Tibial artery (tissue), 4 donors: ENCODE data around the gene NOL8.

Experiments used
- DNase-seq, 2 donors: peaks; one replicate each; pipeline ENCODE4 v3.0.0-alpha.2; 2019
- H3K27ac ChIP-seq, 2 donors: fragments of 200-600 bp; sonication (generic) in 1 of 2; 1 replicate in 1 of 2; 2 replicates in 1 of 2; pipeline ENCODE4 v1.5.1; 2018 to 2019; ENCODE audit warnings: mild to moderate bottlenecking in 1 of 2
- H3K27me3 ChIP-seq, 2 donors: fragments of 200-600 bp; sonication (generic) in 1 of 2; one replicate each; pipeline versions ENCODE4 v1.5.1 to v1.6.0; 2016 to 2019
- H3K36me3 ChIP-seq, 3 donors: fragments of 200-600 bp; sonication (generic) in 2 of 3; one replicate each; pipeline ENCODE4 v1.5.1; 2016 to 2019; ENCODE audit warnings: mild to moderate bottlenecking in 2 of 3
- H3K4me1 ChIP-seq, 4 donors: fragments of 200-600 bp; sonication (generic) in 2 of 4; 1 replicate in 3 of 4; 2 replicates in 1 of 4; pipeline ENCODE4 v1.5.1; 2016 to 2019
- H3K4me3 ChIP-seq, 2 donors: fragments of 200-600 bp; sonication (generic) in 1 of 2; 1 replicate in 1 of 2; 2 replicates in 1 of 2; pipeline ENCODE4 v1.5.1; 2018 to 2019; ENCODE audit warnings: mild to moderate bottlenecking in 2 of 2
- H3K9me3 ChIP-seq, 3 donors: fragments of 200-600 bp; sonication (generic) in 1 of 3; one replicate each; pipeline ENCODE4 v1.5.1; 2016 to 2019
- intact Hi-C: fragments of 100-400 bp; cut with DNase I; formaldehyde crosslinking; loops from one replicate; pipeline ENCODE4 v1.15.0; 2023; ENCODE audit warnings: low total_unique reads
- TF ChIP-seq, protein P1 (sequence below), 2 experiments: fragments of 200-600 bp in 1 of 2; fragments of 450-650 bp in 1 of 2; IDR thresholded peaks; one replicate each; pipeline ENCODE4 v1.5.1; 2017 to 2019; ENCODE audit warnings: antibody characterized with exemption in 2 of 2, mild to moderate bottlenecking in 1 of 2, moderate library complexity in 1 of 2

NOL8 gene

DNA sequence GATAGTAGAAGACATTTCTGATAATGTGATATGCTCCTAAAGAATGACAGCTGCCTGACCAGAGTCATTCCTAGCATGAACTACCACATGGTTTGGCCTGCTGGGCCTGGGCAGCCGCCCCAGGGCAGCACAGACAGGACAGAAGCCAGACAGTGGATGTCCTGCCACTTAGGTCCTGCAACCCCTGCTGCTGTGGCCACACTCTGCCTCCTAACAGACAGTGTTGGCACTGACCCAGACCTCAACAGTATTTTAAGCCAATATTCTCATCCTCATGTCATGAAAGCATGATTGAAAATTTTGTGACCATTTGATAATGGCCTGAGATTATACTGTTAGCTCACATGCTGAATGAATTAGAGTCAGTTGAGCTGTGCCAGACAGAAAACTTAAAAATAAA is 16.4 kb upstream of the NOL8 start:
- peak overlapping the region; percentile 54 to 66 for H3K27ac ChIP-seq
- no peaks in the 10 kb centered on the region for H3K9me3 ChIP-seq
- TF ChIP-seq, protein P1, sequence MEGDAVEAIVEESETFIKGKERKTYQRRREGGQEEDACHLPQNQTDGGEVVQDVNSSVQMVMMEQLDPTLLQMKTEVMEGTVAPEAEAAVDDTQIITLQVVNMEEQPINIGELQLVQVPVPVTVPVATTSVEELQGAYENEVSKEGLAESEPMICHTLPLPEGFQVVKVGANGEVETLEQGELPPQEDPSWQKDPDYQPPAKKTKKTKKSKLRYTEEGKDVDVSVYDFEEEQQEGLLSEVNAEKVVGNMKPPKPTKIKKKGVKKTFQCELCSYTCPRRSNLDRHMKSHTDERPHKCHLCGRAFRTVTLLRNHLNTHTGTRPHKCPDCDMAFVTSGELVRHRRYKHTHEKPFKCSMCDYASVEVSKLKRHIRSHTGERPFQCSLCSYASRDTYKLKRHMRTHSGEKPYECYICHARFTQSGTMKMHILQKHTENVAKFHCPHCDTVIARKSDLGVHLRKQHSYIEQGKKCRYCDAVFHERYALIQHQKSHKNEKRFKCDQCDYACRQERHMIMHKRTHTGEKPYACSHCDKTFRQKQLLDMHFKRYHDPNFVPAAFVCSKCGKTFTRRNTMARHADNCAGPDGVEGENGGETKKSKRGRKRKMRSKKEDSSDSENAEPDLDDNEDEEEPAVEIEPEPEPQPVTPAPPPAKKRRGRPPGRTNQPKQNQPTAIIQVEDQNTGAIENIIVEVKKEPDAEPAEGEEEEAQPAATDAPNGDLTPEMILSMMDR (IDR thresholded peaks at IDR 0.05) = no peak
- peaks cover 0 to 14% (median 3%) of the 10 kb centered on the region in 4 donors for H3K4me1 ChIP-seq
- intact Hi-C loops = loop anchor here (2.0 to 5.0 kb wide), 2 partner anchors 96 to 293 kb away; no protein-coding TSS in a partner anchor
- no peak for DNase-seq
- H3K27me3 ChIP-seq = no peaks in the 10 kb centered on the region
- H3K36me3 ChIP-seq = peaks cover 0 to 9% (median 0%) of the 10 kb centered on the region in 3 donors
- H3K4me3 ChIP-seq = no peak overlapping the region

GRCh38 chr9:92333282-92333634 is 8.1 kb upstream of the NOL8 start:
- Histone ChIP-seq H3K27ac (no peak overlapping the region), H3K9me3 (no peaks in the 10 kb centered on the region), H3K36me3 (peaks cover 0 to 2% (median 0%) of the 10 kb centered on the region in 3 donors), H3K27me3 (no peaks in the 10 kb centered on the region), H3K4me3 (no peak overlapping the region), H3K4me1 (peaks cover 0 to 3% (median 0%) of the 10 kb centered on the region in 4 donors)
- TF ChIP-seq, protein P1 (IDR thresholded peaks at IDR 0.05) = no peak
- intact Hi-C loops = loop anchor here (2.0 kb wide), 1 partner anchor 292 kb away; no protein-coding TSS in a partner anchor
- no peak for DNase-seq

GRCh38 chr9:92332577-92333281 is 7.6 kb upstream of the NOL8 start:
- no peaks in the 10 kb centered on the region for H3K27me3 ChIP-seq
- intact Hi-C loops = loop anchor here (2.0 kb wide), 1 partner anchor 292 kb away; no protein-coding TSS in a partner anchor
- DNase-seq = no peak
- H3K9me3 ChIP-seq = no peaks in the 10 kb centered on the region
- H3K36me3 ChIP-seq = no peaks in the 10 kb centered on the region
- peaks cover 0 to 3% (median 0%) of the 10 kb centered on the region in 4 donors for H3K4me1 ChIP-seq
- TF ChIP-seq, protein P1 (IDR thresholded peaks at IDR 0.05) = no peak
- no peak overlapping the region for H3K4me3 ChIP-seq
- H3K27ac ChIP-seq = no peak overlapping the region

DNA sequence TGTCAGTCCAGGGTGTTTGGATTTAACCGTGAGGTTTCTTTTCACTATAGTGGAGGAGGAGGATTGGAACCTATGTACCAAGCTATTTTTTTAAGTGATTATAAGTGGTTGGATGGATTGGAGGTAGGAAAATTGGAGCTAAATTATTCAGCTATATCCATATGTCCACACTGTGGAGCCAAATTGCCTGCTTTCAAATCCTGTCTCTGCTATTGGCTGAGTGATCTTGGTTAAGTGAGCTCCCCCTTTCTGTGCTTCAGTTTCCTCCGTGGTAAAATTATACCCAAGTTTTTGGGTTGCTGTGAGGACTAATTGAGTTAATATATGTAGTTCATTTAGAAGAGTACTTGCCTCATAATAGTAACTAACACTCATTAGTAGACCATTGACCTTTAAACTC is 3.1 kb upstream of the NOL8 start:
- TF ChIP-seq, protein P1 (IDR thresholded peaks at IDR 0.05) = no peak
- Histone ChIP-seq H3K4me3 (no peak overlapping the region), H3K4me1 (peaks cover 0 to 22% (median 18%) of the 10 kb centered on the region in 4 donors), H3K36me3 (no peaks in the 10 kb centered on the region), H3K27ac (no peak overlapping the region), H3K27me3 (no peaks in the 10 kb centered on the region), H3K9me3 (no peaks in the 10 kb centered on the region)
- DNase-seq = no peak
- intact Hi-C loops = no loop called here

- no peak for DNase-seq
- TF ChIP-seq, protein P1 (IDR thresholded peaks at IDR 0.05) = no peak
- no peak overlapping the region for H3K4me3 ChIP-seq
- H3K4me1 ChIP-seq = peaks cover 0 to 22% (median 18%) of the 10 kb centered on the region in 4 donors
- no peaks in the 10 kb centered on the region for H3K9me3 ChIP-seq
- no peaks in the 10 kb centered on the region for H3K27me3 ChIP-seq
- H3K27ac ChIP-seq = no peak overlapping the region
- H3K36me3 ChIP-seq = peaks cover 2 to 4% (median 3%) of the 10 kb centered on the region in 3 donors
- intact Hi-C loops = no loop called here
Measured at GRCh38 chr9:92327283-92327850, 2.2 kb upstream of the NOL8 start.
